Vagina (tissue), 2 donors: Measurements from ENCODE around the gene EIPR1. TPM values are rescaled to one million over a fixed set of nuclear protein-coding genes. Genes with fewer than 3 reads are reported as not detected.

ENCODE experiments used
- DNase-seq, 2 donors: peaks; one replicate each; pipeline ENCODE4 v3.0.0-alpha.2; 2017; ENCODE audit errors: extremely low spot score in 2 of 2
- H3K27ac ChIP-seq: fragments of 200-600 bp; sonication (generic); one replicate; pipeline ENCODE4 v1.5.1; 2019
- H3K27me3 ChIP-seq: fragments of 200-600 bp; sonication (generic); one replicate; pipeline ENCODE4 v1.5.1; 2019
- H3K36me3 ChIP-seq, 2 donors: fragments of 200-600 bp; sonication (generic); one replicate each; pipeline ENCODE4 v1.5.1; 2017 to 2019
- H3K4me1 ChIP-seq: fragments of 200-600 bp; sonication (generic); one replicate; pipeline ENCODE4 v1.5.1; 2019
- H3K4me3 ChIP-seq, 2 donors: fragments of 200-600 bp; sonication (generic); 1 replicate in 1 of 2; 2 replicates in 1 of 2; pipeline ENCODE4 v1.5.1; 2016 to 2019
- H3K9me3 ChIP-seq: fragments of 200-600 bp; sonication (generic); one replicate; pipeline ENCODE4 v1.5.1; 2019
- CTCF ChIP-seq, 3 experiments: fragments of 450-650 bp in 2 of 3; fragments of 200-600 bp in 1 of 3; sonication (generic) in 1 of 3; IDR thresholded peaks; one replicate each; pipeline ENCODE4 v1.5.1; 2017 to 2019; ENCODE audit warnings: antibody characterized with exemption in 3 of 3, mild to moderate bottlenecking in 2 of 3, moderate library complexity in 2 of 3
- POLR2A ChIP-seq, 2 donors: fragments of 450-650 bp; IDR thresholded peaks; one replicate each; pipeline ENCODE4 v1.6.1; 2017; ENCODE audit warnings: antibody characterized with exemption in 2 of 2, mild to moderate bottlenecking in 2 of 2, moderate library complexity in 2 of 2
- POLR2AphosphoS5 ChIP-seq, 2 donors: sonication (generic); formaldehyde crosslinking; IDR thresholded peaks; one replicate each; pipeline ENCODE4 v1.9.0; 2017; ENCODE audit warnings: antibody characterized with exemption in 2 of 2, mild to moderate bottlenecking in 2 of 2, low read depth in 1 of 2; ENCODE audit not compliant: insufficient read depth in 1 of 2
- intact Hi-C: fragments of 100-400 bp; cut with DNase I; formaldehyde crosslinking; loops from one replicate; pipeline ENCODE4 v1.15.1; 2023
- total RNA-seq: library from RNA; depleted of rRNA; stranded (reverse); fragments of >200 nt; gene quantifications from one replicate; pipeline ENCODE4 v1.2.3, GENCODE V29; 2016

Gene EIPR1
- total RNA-seq, 1 donor from 2014 or later: 39.8 TPM

- Histone ChIP-seq H3K27me3 (no peaks in the 10 kb centered on the region), H3K9me3 (no peaks in the 10 kb centered on the region), H3K4me1 (no peaks in the 10 kb centered on the region), H3K27ac (no peak overlapping the region), H3K4me3 (no peak overlapping the region), H3K36me3 (no peaks in the 10 kb centered on the region)
- intact Hi-C loops: no loop called here
- DNase-seq: no peak
- TF ChIP-seq POLR2A (IDR thresholded peaks at IDR 0.05): no peak
- TF ChIP-seq CTCF (IDR thresholded peaks at IDR 0.05): no peak
- TF ChIP-seq POLR2AphosphoS5 (IDR thresholded peaks at IDR 0.05; ENCODE audit: insufficient read depth in 1 of 2, low read depth in 1 of 2): no peak
Observed at GRCh38 chr2:3319745-3320566, 57.7 kb downstream of the EIPR1 start.

- TF ChIP-seq CTCF (IDR thresholded peaks at IDR 0.05) (no peak), POLR2AphosphoS5 (IDR thresholded peaks at IDR 0.05; ENCODE audit: insufficient read depth in 1 of 2, low read depth in 1 of 2) (no peak), POLR2A (IDR thresholded peaks at IDR 0.05) (no peak)
- H3K36me3 ChIP-seq: no peaks in the 10 kb centered on the region
- no peaks in the 10 kb centered on the region for H3K4me1 ChIP-seq
- no peaks in the 10 kb centered on the region for H3K9me3 ChIP-seq
- no peak overlapping the region for H3K4me3 ChIP-seq
- intact Hi-C loops: no loop called here
- no peak for DNase-seq
- H3K27me3 ChIP-seq: no peaks in the 10 kb centered on the region
- H3K27ac ChIP-seq: no peak overlapping the region
Observed at GRCh38 chr2:3319134-3319533, 58.5 kb downstream of the EIPR1 start.

GRCh38 chr2:3317871-3318590, 59.6 kb downstream of the EIPR1 start:
- intact Hi-C loops: no loop called here
- H3K27me3 ChIP-seq: no peaks in the 10 kb centered on the region
- no peak for DNase-seq
- no peaks in the 10 kb centered on the region for H3K4me1 ChIP-seq
- H3K4me3 ChIP-seq: no peak overlapping the region
- no peaks in the 10 kb centered on the region for H3K36me3 ChIP-seq
- H3K9me3 ChIP-seq: no peaks in the 10 kb centered on the region
- H3K27ac ChIP-seq: no peak overlapping the region
- TF ChIP-seq POLR2AphosphoS5 (IDR thresholded peaks at IDR 0.05; ENCODE audit: insufficient read depth in 1 of 2, low read depth in 1 of 2): no peak
- no peak for TF ChIP-seq CTCF (IDR thresholded peaks at IDR 0.05)
- TF ChIP-seq POLR2A (IDR thresholded peaks at IDR 0.05): no peak

- Histone ChIP-seq H3K27ac (no peak overlapping the region), H3K4me3 (no peak overlapping the region), H3K27me3 (no peaks in the 10 kb centered on the region), H3K4me1 (no peaks in the 10 kb centered on the region), H3K36me3 (no peaks in the 10 kb centered on the region), H3K9me3 (no peaks in the 10 kb centered on the region)
- no peak for TF ChIP-seq CTCF (IDR thresholded peaks at IDR 0.05)
- TF ChIP-seq POLR2AphosphoS5 (IDR thresholded peaks at IDR 0.05; ENCODE audit: insufficient read depth in 1 of 2, low read depth in 1 of 2): no peak
- TF ChIP-seq POLR2A (IDR thresholded peaks at IDR 0.05): no peak
- DNase-seq: no peak
- intact Hi-C loops: no loop called here
Observed at GRCh38 chr2:3317277-3317685, 60.3 kb downstream of the EIPR1 start.
